Cortex of kidney (tissue), 1 donor: Measurements from ENCODE around the gene AFDN.

Source experiments
- DNase-seq: peaks from one replicate; lab custom pipeline; 2025; lab: John Stamatoyannopoulos, UW

The AFDN gene

GRCh38 chr6:168021581-168021980 is 194.9 kb downstream of the AFDN start:
- DNase-seq = no peak
